ENCODE results near the gene NAA50.

NAA50 gene

GRCh38 chr3:113741086-113741485 lies 5.0 kb downstream of the NAA50 start:
- DNase-seq = no peak

- no peak for DNase-seq
These were observed 9.4 kb downstream of the NAA50 start for GRCh38 chr3:113736548-113737089.

GRCh38 chr3:113731694-113732093 lies 14.4 kb downstream of the NAA50 start:
- DNase-seq = no peak

GRCh38 chr3:113730550-113730949 lies 15.5 kb downstream of the NAA50 start:
- no peak for DNase-seq

DNA sequence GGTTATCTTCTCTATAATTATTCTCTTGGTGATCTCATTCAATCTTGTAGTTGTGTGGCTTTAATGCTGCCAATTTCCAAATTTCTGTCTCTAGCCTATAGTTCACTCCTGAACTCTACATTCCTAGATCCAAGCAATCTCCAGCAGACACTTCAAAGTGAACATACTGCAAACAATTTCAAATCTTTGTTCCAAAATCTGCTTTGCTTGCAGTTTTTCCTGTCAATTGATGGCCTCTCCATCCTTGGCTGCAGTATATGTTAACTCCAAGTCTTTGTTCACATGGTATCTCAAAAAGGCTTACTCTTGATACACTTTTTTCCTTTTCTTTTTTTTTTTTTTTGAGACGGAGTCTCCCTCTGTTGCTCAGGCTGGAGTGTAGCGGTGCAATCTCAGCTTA lies 17.4 kb downstream of the NAA50 start:
- no peak for DNase-seq

DNA sequence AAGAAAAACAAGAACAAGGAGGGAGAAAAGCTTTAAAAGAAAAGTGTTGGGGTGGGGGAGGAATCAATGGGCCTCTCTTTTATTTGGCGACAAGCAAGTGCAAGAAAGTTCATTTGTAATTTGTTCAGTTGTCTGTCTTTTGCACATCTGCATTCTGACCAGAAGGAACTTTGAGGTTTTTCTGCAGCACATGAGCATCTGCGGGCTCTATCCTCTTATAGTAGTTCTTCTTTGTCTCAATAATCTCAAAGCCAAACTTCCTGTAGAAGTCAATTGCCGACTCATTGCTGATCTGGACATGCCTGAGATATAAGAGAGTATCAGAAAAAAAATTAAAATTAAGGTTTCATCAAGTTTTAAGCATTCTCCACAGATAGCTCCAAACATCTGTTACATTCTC lies 24.4 kb downstream of the NAA50 start:
- no peak for DNase-seq

- DNase-seq = no peak
These were observed 26.3 kb downstream of the NAA50 start for GRCh38 chr3:113719758-113720157.

DNA sequence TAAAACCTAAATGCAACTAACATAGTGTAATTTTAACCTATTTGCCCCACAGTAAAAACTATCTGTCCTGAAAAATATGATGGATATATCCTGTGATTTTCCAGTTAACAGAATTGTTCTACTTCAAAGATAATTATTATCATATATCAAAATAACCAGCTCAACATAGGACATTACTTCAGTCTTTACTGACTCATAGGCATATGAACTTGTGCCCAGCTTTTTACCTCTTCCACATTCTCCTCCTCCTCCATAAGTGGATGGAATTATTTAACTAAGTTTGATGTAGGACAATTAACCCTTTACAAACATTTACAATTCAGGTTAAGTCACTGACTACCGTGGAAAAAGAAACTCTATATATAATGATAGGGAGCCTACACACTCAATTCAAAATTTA lies 26.8 kb downstream of the NAA50 start:
- DNase-seq = no peak

GRCh38 chr3:113717818-113718217 lies 28.2 kb downstream of the NAA50 start:
- DNase-seq = no peak

DNA sequence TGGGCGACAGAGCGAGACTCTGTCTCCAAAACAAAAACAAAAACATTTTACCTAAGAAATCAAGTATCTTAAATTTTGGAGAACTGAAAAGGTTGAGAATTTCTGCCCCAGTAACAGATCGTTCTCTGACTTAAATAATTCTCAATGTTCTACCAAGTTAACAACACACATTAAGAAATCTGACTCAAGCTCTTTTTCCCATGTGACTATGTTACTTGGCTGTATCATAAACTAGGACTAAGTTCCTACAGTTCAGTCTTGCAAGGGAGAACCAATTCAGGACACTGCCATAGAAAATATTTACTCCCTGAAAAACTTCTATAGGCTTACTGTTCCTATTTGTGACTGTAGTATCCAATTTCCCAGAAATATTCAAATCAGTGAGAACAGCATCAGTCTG lies 28.7 kb downstream of the NAA50 start:
- DNase-seq = no peak

DNA sequence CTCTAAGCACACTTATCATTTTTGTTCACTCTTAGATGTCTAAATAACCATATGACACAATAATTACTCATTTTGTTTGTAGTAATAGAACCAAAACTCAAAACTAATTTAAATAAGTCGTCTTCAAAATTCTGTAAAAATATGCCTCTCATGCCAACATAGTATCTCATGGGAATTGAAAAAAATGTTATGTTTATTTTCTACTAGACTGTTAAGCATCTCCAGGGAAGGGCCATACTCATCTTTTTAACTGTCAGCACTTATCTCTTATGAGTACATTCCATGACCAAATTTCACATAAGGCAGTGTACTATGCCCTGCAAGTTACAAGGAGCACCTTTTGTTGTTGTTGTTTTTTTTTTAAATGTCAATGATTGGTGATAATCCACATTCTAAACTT lies 31.3 kb downstream of the NAA50 start:
- DNase-seq = no peak

DNA sequence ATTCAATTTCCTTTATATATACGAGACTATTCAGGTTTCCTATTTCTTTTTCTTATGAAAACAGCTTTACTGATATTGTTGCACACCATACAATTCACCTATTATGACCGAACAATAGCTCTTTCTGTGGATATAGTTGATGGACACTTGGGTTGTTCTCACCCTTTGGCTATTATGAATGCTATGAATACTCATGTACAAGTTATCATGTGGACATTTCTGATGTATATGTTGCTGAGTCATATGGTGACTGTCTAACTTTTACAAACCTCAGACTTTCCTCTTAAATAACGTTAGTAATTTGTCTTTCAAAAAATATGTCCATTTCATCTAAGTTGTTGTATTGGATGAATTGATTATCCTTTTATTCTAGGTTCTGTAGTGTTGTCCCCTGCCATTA lies 33.9 kb downstream of the NAA50 start:
- no peak for DNase-seq

GRCh38 chr3:113707835-113708234 lies 38.2 kb downstream of the NAA50 start:
- no peak for DNase-seq

DNA sequence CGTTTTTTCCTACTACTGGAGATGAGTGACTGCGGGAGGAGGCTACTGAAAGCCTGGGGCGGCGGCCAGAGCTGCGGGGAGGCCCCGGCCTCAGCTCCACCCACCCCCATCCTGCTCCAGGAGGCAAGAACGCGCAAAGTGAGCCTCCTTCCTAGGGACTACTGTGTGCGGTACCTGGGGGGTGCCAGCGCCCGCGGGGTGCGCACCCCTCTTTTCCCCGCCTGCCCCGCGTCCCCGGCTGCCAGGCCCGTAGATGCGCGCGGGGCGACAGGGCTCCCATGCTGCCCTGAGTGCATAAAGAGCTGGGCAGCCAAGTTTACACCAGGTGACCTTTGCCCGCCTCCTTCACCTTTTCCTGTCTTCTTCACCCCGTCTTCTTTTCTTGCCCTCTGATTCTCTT lies 47.1 kb downstream of the NAA50 start:
- DNase-seq = no peak

DNA sequence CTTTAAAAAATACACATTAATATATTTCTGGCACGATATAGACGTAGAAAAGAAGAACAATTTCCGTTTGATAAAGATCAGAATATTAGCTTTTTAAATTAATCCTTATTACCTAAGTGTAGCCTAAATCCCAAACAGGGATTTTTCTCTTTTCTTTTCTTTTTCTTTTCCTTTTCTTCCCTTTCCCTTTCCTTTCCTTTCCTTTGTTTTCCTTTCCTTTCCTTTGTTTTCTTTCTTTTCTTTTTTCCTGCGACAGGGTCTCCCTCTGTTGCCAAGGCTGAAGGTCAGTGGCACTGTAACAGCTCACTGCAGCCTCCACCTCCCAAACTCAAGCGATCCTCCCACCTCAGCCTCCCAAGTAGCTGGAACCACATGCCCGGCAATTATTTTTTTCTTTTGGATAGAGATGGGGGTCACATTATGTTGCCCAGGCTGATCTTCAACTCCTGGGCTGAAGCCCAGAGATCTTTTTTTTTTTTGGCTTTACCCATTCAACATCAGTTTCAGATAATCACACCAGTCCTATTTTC lies 47.8 kb downstream of the NAA50 start:
- DNase-seq = no peak

- no peak for DNase-seq
These were observed 48.5 kb downstream of the NAA50 start for GRCh38 chr3:113697500-113698090.

- peak; percentile 99 for DNase-seq
These were observed 49.2 kb downstream of the NAA50 start for GRCh38 chr3:113696658-113697499.

- DNase-seq = peak; percentile 82
These were observed 50.0 kb downstream of the NAA50 start, which contains the start of gene USF3 for GRCh38 chr3:113695786-113696645. TSS of gene USF3 (minus strand) at chr3:113696642. CDS start at chr3:113674878, 21,764 bp downstream.

- DNase-seq = no peak
These were observed 50.6 kb downstream of the NAA50 start for GRCh38 chr3:113695431-113695785.

GRCh38 chr3:113690482-113690881 lies 55.6 kb downstream of the NAA50 start:
- no peak for DNase-seq

DNA sequence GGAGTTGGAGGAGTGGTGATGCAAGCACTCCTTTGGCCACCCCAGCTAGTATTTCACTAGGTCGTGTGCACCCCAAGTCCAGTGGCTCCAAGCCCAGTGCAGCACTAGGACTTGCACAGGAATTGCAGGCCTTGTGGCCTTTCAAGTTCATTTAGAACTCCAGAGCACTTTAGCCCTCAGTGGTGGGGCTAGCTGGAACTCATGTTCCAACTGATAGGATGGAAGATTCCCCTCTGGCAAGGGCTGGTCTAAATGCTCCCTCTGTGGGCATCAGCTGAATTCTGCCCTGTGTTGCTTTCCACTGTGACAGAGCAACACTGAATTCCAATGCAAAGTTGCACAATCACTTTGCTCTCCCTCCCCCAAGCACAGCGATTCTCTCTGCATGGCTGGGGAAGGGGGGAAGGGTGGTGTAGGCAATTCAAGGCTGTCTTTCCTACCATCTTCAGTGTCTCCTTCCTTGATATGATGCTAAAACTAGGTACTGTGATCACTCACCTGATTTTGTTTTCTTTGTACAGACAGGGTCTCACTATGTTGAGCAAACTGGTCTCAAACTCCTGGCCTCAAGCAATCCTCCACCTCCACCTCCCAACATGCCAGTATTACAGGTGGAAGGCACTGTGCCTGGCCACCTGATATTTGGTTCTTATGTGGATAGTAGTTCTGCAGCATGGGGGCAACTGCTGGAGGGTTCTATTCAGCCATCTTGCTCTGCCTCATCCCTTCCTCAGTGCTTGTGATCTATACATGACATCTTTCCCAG lies 59.9 kb downstream of the NAA50 start:
- no peak for DNase-seq

DNA sequence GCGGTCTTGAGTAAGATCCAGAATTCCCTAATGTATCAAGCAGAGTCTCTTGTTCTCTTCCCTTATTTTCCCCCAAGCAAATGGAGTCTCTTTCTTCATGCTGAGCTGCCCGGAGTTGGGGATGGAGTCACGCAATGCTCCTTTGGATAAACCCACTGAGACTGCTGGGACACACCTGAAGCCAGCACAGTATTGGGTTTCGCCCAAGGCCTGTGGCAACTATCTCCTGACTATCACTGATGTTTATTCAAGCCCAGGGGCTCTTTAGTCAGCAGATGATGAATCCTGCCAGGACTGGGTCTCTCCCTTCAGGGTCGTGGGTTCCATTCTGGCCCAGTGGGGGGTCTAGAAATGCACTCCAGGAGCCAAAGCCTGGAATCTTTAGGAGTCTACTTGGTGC lies 60.9 kb downstream of the NAA50 start:
- DNase-seq = no peak

Data from activated naive CD4-positive, alpha-beta T cell treated with Interleukin-2 at 50 U/mL for 16 hours (primary cell).